ENCODE data around the gene HSPBP1. TPM values are rescaled to one million over a fixed set of nuclear protein-coding genes. Genes with fewer than 3 reads are reported as not detected.

The HSPBP1 gene
- total RNA-seq, 4 donors from 2014 or later: 17.9 to 46.7 (median 36.7) TPM

- Histone ChIP-seq H3K36me3 (peaks cover 10% of the 10 kb centered on the region), H3K27ac (no peak overlapping the region), H3K4me3 (no peak overlapping the region), H3K9me3 (no peaks in the 10 kb centered on the region), H3K27me3 (no peaks in the 10 kb centered on the region), H3K4me1 (no peaks in the 10 kb centered on the region)
- peak in 1 of 2 donors; percentile 74 for DNase-seq (ENCODE audit: low spot score in 2 of 2)
- 94% methylated on average over 10 of the region's 12 CpGs for WGBS
- no peak for TF ChIP-seq CTCF (IDR thresholded peaks at IDR 0.05)
- TF ChIP-seq POLR2AphosphoS5 (IDR thresholded peaks at IDR 0.05): no peak
- no peak for TF ChIP-seq EP300 (IDR thresholded peaks at IDR 0.05)
- no peak for TF ChIP-seq POLR2A (IDR thresholded peaks at IDR 0.05)
Measured at GRCh38 chr19:55265723-55266386, 14.1 kb downstream of the HSPBP1 start.

- 95% methylated on average over 14 of the region's 16 CpGs for WGBS
- H3K4me1 ChIP-seq: peaks cover 3% of the 10 kb centered on the region
- no peaks in the 10 kb centered on the region for H3K27me3 ChIP-seq
- H3K4me3 ChIP-seq: no peak overlapping the region
- no peak overlapping the region for H3K27ac ChIP-seq
- TF ChIP-seq EP300 (IDR thresholded peaks at IDR 0.05): no peak
- TF ChIP-seq POLR2AphosphoS5 (IDR thresholded peaks at IDR 0.05): no peak
- TF ChIP-seq CTCF (IDR thresholded peaks at IDR 0.05): no peak
- TF ChIP-seq POLR2A (IDR thresholded peaks at IDR 0.05): no peak
- H3K36me3 ChIP-seq: peaks cover 5% of the 10 kb centered on the region
- DNase-seq (ENCODE audit: low spot score in 2 of 2): no peak
- H3K9me3 ChIP-seq: no peaks in the 10 kb centered on the region
Measured at GRCh38 chr19:55265173-55265572, 14.7 kb downstream of the HSPBP1 start.

GRCh38 chr19:55264531-55264930 is 15.4 kb downstream of the HSPBP1 start:
- TF ChIP-seq CTCF (IDR thresholded peaks at IDR 0.05): no peak
- Histone ChIP-seq H3K27ac (no peak overlapping the region), H3K27me3 (no peaks in the 10 kb centered on the region)

GRCh38 chr19:55262359-55262758 is 17.6 kb downstream of the HSPBP1 start:
- H3K4me1 ChIP-seq: peaks cover 17% of the 10 kb centered on the region
- peaks cover 3% of the 10 kb centered on the region for H3K36me3 ChIP-seq
- no peaks in the 10 kb centered on the region for H3K27me3 ChIP-seq
- H3K27ac ChIP-seq: no peak overlapping the region
- no peak for TF ChIP-seq POLR2AphosphoS5 (IDR thresholded peaks at IDR 0.05)
- TF ChIP-seq EP300 (IDR thresholded peaks at IDR 0.05): no peak
- no peak for TF ChIP-seq POLR2A (IDR thresholded peaks at IDR 0.05)
- no peak for TF ChIP-seq CTCF (IDR thresholded peaks at IDR 0.05)
- WGBS: 93% methylated on average over 9 of the region's 9 CpGs
- no peaks in the 10 kb centered on the region for H3K9me3 ChIP-seq
- DNase-seq (ENCODE audit: low spot score in 2 of 2): no peak
- no peak overlapping the region for H3K4me3 ChIP-seq

More at GRCh38 chr19:55264531-55264930, 15.4 kb downstream of the HSPBP1 start:
- Histone ChIP-seq H3K4me3 (no peak overlapping the region), H3K9me3 (no peaks in the 10 kb centered on the region), H3K4me1 (peaks cover 9% of the 10 kb centered on the region), H3K36me3 (peaks cover 3% of the 10 kb centered on the region)
- 87% methylated on average over 5 of the region's 5 CpGs for WGBS
- DNase-seq (ENCODE audit: low spot score in 2 of 2): no peak

GRCh38 chr19:55261671-55262126 is 18.2 kb downstream of the HSPBP1 start:
- TF ChIP-seq EP300 (IDR thresholded peaks at IDR 0.05) (no peak), CTCF (IDR thresholded peaks at IDR 0.05) (no peak)
- no peak overlapping the region for H3K4me3 ChIP-seq
- no peaks in the 10 kb centered on the region for H3K9me3 ChIP-seq
- no peak overlapping the region for H3K27ac ChIP-seq
- WGBS: 66% methylated on average over 11 of the region's 13 CpGs
- DNase-seq (ENCODE audit: low spot score in 2 of 2): no peak
- peaks cover 24% of the 10 kb centered on the region for H3K4me1 ChIP-seq
- peaks cover 3% of the 10 kb centered on the region for H3K36me3 ChIP-seq
- no peaks in the 10 kb centered on the region for H3K27me3 ChIP-seq
